SK-N-SH treated with all-trans-retinoic acid at 6 μM for 48 hours (cell line): ENCODE results near the gene ITGB2.

ENCODE experiments used
- ISL1 ChIP-seq: fragments of 250-450 bp; sonication (Bioruptor Pico); IDR thresholded peaks from 2 replicates; pipeline ENCODE4 v2.1.2; 2022; ENCODE audit warnings: mild to moderate bottlenecking, moderate library complexity
- ZFP3 ChIP-seq: fragments of 250-450 bp; sonication (Bioruptor Pico); IDR thresholded peaks from 2 replicates; pipeline ENCODE4 v1.5.0; 2020; ENCODE audit warnings: mild to moderate bottlenecking, moderate library complexity

GRCh38 chr21:44952929-44953627 is 32.4 kb upstream of the ITGB2 start:
- TF ChIP-seq ZFP3 (CRISPR knock-in tag) = no peak
- TF ChIP-seq ISL1 = no peak
